Breast epithelium (tissue), 4 donors: ENCODE measurements around the gene HMCN2. TPM values are rescaled to one million over a fixed set of nuclear protein-coding genes. Genes with fewer than 3 reads are reported as not detected.
"Not testable (repeated sequence)": the region's sequence is repeated elsewhere in the genome, so short reads cannot be mapped to it uniquely, and the experiment has no call there.

Experiments
- DNase-seq, 2 donors: peaks; one replicate each; pipeline ENCODE4 v3.0.0-alpha.2; 2019; ENCODE audit warnings: low spot score in 2 of 2
- H3K27ac ChIP-seq, 2 donors: fragments of 200-600 bp; sonication (generic) in 1 of 2; one replicate each; pipeline ENCODE4 v1.5.1; 2016 to 2019; ENCODE audit warnings: mild to moderate bottlenecking in 1 of 2
- H3K27me3 ChIP-seq, 2 donors: fragments of 200-600 bp; sonication (generic) in 1 of 2; one replicate each; pipeline versions ENCODE4 v1.5.1 to v1.6.0; 2017 to 2019; ENCODE audit warnings: control low read depth in 1 of 2, mild to moderate bottlenecking in 1 of 2
- H3K36me3 ChIP-seq: fragments of 200-600 bp; one replicate; pipeline ENCODE4 v1.5.1; 2019
- H3K4me1 ChIP-seq, 2 donors: fragments of 200-600 bp; sonication (generic); one replicate each; pipeline ENCODE4 v1.5.1; 2016 to 2019; ENCODE audit warnings: control low read depth in 1 of 2
- H3K4me3 ChIP-seq, 3 donors: fragments of 200-600 bp; sonication (generic); 1 replicate in 2 of 3; 2 replicates in 1 of 3; pipeline ENCODE4 v1.5.1; 2016 to 2019; ENCODE audit warnings: mild to moderate bottlenecking in 3 of 3, moderate library complexity in 2 of 3
- H3K9me3 ChIP-seq, 2 donors: fragments of 200-600 bp; sonication (generic) in 1 of 2; one replicate each; pipeline ENCODE4 v1.5.1; 2016 to 2019; ENCODE audit warnings: control low read depth in 1 of 2
- POLR2A ChIP-seq: fragments of 450-650 bp; IDR thresholded peaks from one replicate; pipeline ENCODE4 v1.6.1; 2016; ENCODE audit warnings: antibody characterized with exemption, mild to moderate bottlenecking, moderate library complexity
- POLR2AphosphoS5 ChIP-seq, 3 donors: sonication (generic); formaldehyde crosslinking; IDR thresholded peaks; one replicate each; pipeline ENCODE4 v1.6.1; 2017; ENCODE audit warnings: antibody characterized with exemption in 3 of 3
- intact Hi-C: fragments of 100-400 bp; cut with DNase I; formaldehyde crosslinking; loops from one replicate; pipeline ENCODE4 v1.15.1; 2023; ENCODE audit warnings: low total_unique reads
- total RNA-seq, 3 donors: library from RNA; depleted of rRNA; stranded (reverse); fragments of >200 nt; gene quantifications; one replicate each; pipeline ENCODE4 v1.1.0, GENCODE V29; 2016
- TF ChIP-seq, protein P1 (sequence below), 3 donors: fragments of 450-650 bp; IDR thresholded peaks; one replicate each; pipeline ENCODE4 v1.5.1; 2016 to 2017; ENCODE audit warnings: antibody characterized with exemption in 3 of 3, mild to moderate bottlenecking in 3 of 3, moderate library complexity in 3 of 3

Gene HMCN2
- total RNA-seq, 3 donors from 2014 or later: 0.29 to 3.8 (median 0.98) TPM

DNA sequence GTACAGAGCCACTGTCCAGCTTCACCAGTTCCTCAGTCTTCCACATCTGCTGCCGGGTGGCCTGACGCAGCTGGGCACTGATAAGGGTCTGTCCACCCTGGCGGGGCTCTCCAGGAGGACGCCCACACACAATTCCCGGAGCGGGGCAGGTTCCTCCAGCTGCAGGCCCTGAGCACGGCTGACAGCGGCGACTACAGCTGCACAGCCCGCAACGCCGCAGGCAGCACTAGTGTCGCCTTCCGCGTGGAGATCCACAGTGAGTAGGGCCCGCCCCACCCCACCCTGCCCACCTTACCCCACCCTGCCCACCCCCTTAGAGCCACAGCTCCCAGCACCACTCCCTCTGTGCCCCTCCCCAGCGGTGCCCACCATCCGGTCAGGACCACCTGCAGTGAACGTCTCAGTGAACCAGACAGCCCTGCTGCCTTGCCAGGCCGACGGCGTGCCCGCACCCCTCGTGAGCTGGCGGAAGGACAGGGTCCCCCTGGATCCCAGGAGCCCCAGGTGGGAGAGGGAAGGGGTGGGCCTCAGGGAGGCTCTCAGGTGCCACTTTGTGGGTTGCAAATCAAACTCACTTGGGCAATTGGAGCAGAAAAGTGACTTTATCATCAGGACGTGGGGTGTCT, 130.4 kb downstream of the HMCN2 start:
- H3K4me1 ChIP-seq: no peaks in the 10 kb centered on the region
- no peak overlapping the region for H3K27ac ChIP-seq
- H3K27me3 ChIP-seq: peaks cover 2 to 6% of the 10 kb centered on the region in 2 donors
- no peaks in the 10 kb centered on the region for H3K9me3 ChIP-seq
- intact Hi-C loops: no loop called here
- no peak for TF ChIP-seq POLR2AphosphoS5 (IDR thresholded peaks at IDR 0.05)
- TF ChIP-seq, protein P1, sequence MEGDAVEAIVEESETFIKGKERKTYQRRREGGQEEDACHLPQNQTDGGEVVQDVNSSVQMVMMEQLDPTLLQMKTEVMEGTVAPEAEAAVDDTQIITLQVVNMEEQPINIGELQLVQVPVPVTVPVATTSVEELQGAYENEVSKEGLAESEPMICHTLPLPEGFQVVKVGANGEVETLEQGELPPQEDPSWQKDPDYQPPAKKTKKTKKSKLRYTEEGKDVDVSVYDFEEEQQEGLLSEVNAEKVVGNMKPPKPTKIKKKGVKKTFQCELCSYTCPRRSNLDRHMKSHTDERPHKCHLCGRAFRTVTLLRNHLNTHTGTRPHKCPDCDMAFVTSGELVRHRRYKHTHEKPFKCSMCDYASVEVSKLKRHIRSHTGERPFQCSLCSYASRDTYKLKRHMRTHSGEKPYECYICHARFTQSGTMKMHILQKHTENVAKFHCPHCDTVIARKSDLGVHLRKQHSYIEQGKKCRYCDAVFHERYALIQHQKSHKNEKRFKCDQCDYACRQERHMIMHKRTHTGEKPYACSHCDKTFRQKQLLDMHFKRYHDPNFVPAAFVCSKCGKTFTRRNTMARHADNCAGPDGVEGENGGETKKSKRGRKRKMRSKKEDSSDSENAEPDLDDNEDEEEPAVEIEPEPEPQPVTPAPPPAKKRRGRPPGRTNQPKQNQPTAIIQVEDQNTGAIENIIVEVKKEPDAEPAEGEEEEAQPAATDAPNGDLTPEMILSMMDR (IDR thresholded peaks at IDR 0.05): no peak
- TF ChIP-seq POLR2A: no peak
- no peaks in the 10 kb centered on the region for H3K36me3 ChIP-seq
- no peak for DNase-seq
- no peak overlapping the region for H3K4me3 ChIP-seq

DNA sequence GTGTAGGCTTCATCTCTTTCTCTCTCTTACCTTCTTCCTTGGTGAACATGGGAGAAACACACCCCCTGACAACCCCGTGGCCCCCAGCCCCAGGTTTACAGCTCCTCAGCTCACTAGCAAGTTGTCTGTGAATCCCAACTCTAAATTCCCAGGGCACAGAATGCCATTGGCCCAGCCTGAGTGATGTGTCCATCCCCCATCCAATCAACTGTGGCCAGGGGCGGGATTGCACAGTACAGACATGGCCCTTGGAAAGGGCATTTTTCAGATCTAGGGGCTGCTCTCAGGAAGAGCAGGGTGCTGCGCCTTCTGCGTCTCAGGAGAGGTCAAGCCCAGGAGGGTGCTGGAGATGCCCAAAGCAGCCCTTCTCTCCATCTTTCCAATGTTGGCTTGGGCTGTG, 131.0 kb downstream of the HMCN2 start:
- no peak for DNase-seq
- Histone ChIP-seq H3K36me3 (no peaks in the 10 kb centered on the region), H3K27me3 (peaks cover 2 to 6% of the 10 kb centered on the region in 2 donors), H3K4me3 (no peak overlapping the region), H3K27ac (no peak overlapping the region), H3K9me3 (no peaks in the 10 kb centered on the region), H3K4me1 (no peaks in the 10 kb centered on the region)
- TF ChIP-seq, protein P1 (IDR thresholded peaks at IDR 0.05): no peak
- intact Hi-C loops: no loop called here

DNA sequence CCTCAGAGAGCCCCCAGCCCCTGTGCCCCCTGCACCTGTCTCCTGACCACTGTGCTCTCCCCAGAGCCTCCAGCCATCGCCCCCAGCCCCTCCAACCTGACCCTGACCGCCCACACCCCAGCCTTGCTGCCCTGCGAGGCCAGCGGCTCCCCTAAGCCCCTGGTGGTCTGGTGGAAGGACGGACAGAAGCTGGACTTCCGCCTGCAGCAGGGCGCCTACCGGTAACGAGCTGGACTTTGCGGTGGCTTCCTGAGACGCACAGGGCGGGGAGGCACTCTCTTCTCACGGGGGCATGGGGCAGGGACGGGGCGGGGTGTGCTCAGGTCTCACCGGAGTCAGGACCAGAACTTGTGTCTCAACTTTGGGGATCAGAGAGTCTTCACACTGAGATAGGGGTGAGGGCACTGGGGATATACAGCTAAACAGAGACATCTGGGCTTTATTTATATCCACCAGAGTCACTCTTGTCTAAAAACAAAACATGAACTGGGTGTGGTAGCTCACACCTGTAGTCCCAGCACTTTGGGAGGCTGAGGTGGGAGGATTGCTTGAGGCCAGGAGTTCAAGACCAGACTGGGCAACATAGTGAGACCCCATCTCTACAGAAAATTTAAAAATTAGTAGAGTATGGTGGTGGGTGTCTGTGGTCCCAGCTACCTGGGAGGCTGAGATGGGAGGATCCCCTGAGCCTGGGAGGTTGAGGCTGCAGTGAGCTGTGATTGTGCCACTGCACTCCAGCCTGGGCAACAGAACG, 133.1 kb downstream of the HMCN2 start:
- Histone ChIP-seq H3K36me3 (no peaks in the 10 kb centered on the region), H3K4me3 (no peak overlapping the region), H3K27ac (no peak overlapping the region), H3K27me3 (peaks cover 2 to 3% of the 10 kb centered on the region in 2 donors), H3K4me1 (no peaks in the 10 kb centered on the region), H3K9me3 (no peaks in the 10 kb centered on the region)
- DNase-seq: no peak
- TF ChIP-seq POLR2AphosphoS5 (IDR thresholded peaks at IDR 0.05): no peak
- TF ChIP-seq, protein P1 (IDR thresholded peaks at IDR 0.05): no peak
- no peak for TF ChIP-seq POLR2A
- intact Hi-C loops: no loop called here

DNA sequence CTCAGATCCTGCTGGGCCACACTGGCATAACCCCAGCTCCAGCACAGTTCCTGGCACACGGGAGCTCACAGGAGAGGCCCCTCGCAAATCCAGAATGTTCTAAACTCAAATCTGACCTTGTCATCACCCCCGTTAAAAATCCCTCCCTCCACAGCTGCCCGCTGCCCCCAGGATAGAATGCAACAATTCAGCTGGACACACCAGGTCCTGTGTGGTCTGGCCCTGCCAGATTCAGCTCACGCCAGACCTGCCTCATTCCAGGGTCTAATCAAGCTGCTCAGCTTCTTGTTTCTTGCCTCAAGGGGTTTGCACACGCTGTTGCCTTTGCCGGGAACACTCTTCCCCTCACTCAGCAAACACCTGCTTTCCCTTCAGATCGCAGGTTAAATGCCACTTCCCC, 134.2 kb downstream of the HMCN2 start:
- Histone ChIP-seq H3K4me1 (no peaks in the 10 kb centered on the region), H3K9me3 (no peaks in the 10 kb centered on the region), H3K27me3 (peaks cover 0 to 2% of the 10 kb centered on the region in 2 donors), H3K27ac (no peak overlapping the region), H3K36me3 (no peaks in the 10 kb centered on the region), H3K4me3 (no peak overlapping the region)
- no peak for DNase-seq
- TF ChIP-seq POLR2AphosphoS5 (IDR thresholded peaks at IDR 0.05) (no peak), POLR2A (no peak)
- TF ChIP-seq, protein P1 (IDR thresholded peaks at IDR 0.05): no peak
- intact Hi-C loops: no loop called here

DNA sequence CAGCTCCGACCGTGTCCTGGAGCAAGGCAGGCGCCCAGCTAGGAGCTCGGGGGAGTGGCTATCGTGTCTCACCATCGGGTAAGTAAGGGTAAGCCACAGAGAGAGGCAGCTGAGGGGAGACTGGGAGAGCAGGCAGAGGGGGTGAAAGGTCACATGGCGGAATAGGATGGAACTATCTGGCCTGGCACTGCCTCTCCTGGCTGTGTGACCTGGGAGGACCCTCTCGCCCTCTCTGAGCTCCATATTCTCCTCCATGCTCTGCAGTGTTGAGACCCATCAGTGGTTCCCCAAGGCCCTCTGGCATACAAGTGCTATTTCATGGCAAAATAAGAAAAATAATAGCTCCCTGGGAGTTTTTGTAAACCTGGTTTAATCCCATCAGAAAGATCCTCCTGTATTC, 135.3 kb downstream of the HMCN2 start:
- TF ChIP-seq, protein P1 (IDR thresholded peaks at IDR 0.05): no peak
- TF ChIP-seq POLR2AphosphoS5 (IDR thresholded peaks at IDR 0.05) (no peak), POLR2A (no peak)
- Histone ChIP-seq H3K4me3 (no peak overlapping the region), H3K4me1 (no peaks in the 10 kb centered on the region), H3K27me3 (peaks cover 0 to 2% of the 10 kb centered on the region in 2 donors), H3K9me3 (no peaks in the 10 kb centered on the region), H3K36me3 (no peaks in the 10 kb centered on the region), H3K27ac (no peak overlapping the region)
- DNase-seq: no peak
- intact Hi-C loops: no loop called here

DNA sequence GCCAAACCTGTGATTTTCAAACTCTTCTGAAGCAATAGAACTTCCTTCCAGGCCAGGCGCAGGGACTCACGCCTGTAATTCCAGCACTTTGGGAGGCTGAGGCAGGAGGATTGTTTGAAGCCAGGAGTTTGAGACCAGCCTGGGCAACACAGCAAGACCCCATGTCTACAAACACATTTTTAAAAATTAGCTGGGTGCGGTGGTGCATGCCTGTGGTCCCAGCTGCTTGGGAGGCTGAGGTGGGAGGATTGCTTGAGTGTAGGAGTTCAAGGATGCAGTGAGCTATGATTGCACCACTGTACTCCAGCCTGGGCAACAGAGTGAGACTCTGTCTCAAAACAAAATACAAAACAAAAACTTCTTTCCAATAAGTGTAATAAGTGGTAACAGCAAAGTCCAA, 136.2 kb downstream of the HMCN2 start:
- H3K4me1 ChIP-seq, intact Hi-C loops, H3K9me3 ChIP-seq, DNase-seq, H3K36me3 ChIP-seq, H3K27ac ChIP-seq, H3K4me3 ChIP-seq, H3K27me3 ChIP-seq: not testable (repeated sequence)
